Left renal cortex interstitium (tissue), 4 donors: ENCODE data around the gene SPP1. TPM values are rescaled to one million over a fixed set of nuclear protein-coding genes. Genes with fewer than 3 reads are reported as not detected.
"Not testable (repeated sequence)": the region's sequence is repeated elsewhere in the genome, so short reads cannot be mapped to it uniquely, and the experiment has no call there.

ENCODE experiments used
- DNase-seq, 4 donors: peaks; one replicate each; pipeline ENCODE4 v3.0.0-alpha.2; 2013; ENCODE audit warnings: low read depth in 4 of 4, low spot score in 2 of 4, missing footprints in 1 of 4
- polyA plus RNA-seq, 4 donors: library from polyadenylated mRNA; unstranded; fragments of 120-200 nt; gene quantifications; one replicate each; pipeline ENCODE4 v1.2.1, GENCODE V29; 2013; ENCODE audit not compliant: insufficient read length in 4 of 4

Gene SPP1
- polyA plus RNA-seq, 4 donors, result 104 to 285 (median 202) TPM

DNA sequence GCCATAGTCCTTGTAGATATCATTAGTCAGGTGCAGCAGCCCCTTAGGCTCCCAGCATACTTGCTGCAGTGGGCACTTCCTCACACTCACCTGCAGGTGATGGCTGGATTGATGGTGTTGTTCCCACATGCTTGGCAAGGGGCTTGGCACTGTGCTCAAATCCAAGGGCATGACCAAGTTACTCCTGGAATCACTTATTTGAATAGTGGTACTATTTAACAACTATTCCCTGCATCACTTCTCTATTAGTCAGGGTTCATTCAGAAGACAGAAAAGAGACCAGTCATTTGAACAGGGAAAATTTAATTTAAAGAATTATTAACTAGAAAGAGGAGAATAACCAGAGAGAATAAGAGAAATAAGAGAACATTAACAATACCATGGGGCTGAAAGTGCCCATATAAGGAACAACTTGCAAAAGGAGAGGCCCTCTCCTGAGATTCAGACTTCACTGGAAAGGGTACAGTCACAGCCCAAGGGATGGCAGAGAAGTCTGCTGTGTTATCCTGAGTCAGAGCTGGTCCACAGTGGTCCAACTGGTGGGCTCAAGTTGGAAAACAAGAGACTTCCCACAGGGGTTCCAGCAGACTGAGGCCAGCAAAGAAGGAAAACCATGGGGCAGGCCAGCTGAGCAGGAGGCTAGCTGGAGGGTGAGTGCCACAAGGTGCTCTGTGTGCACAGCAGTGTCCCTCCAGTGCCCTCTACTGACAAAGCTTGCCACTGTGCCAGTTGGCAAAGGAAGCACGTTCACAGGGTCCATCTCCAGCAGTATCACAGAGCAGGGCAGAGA is 9.8 kb downstream of the SPP1 start:
- DNase-seq, result no peak

DNA sequence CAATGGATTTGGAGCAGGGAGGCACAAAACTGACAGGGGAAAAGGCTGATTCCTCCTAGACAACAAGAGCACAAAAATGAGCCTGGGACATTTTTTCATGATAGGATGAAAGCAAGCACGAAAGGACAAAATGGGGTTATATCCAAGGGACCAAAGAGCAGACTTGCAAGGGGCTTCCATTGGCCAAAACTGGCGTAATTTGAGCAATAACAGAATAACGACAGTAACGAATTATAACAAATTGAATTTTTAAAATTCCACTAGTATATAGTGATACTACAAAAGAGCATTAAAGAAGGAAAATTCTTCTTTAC is 10.3 kb downstream of the SPP1 start:
- no peak for DNase-seq

DNA sequence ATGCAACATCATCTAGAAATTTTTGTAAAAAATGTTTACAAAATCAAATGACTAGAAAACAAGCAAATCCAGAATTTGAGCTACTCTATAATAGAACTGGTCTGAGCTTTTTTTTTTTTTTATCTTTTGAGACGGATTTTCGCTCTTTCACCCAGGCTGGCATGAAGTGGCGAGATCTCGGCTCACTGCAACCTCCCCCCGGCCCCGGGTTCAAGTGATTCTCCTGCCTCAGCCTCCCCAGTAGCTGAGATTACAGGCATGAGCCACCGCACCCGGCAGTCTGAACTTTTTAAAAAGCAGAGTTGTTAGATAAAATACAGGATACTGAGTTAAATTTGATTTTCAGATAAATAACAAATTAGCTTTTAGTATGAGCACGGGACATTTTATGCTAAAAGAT is 11.0 kb downstream of the SPP1 start:
- DNase-seq, result no peak

DNA sequence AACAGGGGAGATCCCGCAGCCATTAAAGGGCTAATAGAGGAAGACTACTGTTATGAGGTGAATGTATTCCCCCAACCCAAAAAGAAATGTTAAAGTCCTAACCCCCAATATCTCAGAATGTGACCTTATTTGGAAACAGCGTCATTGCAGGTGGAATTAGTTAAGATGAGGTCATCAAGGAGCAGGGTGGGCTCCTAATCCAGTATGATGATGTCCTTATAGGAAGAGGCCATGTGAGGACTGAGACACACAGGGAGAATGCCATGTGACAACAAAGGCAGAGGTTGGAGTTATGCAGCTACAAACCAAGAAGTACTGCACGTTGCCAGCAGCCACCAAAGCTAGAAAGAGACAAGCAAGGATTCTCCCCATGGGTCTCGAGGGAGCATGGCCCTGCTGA is 14.3 kb downstream of the SPP1 start:
- DNase-seq, result no peak

DNA sequence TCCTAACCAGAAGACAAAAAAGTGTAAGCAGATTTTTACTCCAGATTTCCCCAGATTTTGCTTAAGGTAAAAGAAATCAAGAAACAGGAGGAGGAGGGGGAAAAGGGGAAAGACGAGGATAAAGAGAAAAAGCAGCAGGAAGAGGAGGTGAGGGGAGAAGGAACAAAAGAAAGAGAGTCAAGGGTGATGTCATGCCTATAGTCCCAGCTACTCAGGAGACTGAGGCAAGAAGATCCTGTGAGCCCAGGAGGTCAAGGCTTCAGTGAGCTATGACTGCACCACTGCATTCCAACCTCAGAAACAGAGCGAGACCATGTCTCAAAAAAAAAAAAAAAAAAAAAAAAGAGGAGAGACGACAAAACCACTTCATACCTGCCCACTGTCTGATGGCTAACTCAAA is 19.9 kb downstream of the SPP1 start:
- no peak for DNase-seq

DNA sequence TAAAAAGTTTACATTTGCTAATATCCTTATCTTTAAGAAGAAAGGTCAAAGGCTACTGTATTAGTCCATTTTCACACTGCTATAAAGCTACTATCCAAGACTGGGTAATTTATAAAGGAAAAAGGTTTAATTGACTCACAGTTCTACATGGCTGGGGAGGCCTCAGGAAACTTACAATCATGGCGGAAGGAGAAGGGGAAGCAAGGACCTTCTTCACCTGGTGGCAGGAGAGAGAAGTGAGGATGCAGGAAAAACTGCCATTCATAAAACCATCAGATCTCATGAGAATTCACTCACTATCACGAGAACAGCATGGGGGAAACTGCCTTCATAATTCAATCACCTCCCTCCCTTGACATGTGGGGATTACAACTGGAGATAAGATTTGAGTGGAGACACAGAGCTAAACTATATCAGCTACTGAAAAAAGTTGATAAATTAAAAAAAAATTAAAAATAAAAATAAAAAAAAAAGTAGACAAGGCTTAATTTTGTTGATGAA is 23.7 kb downstream of the SPP1 start:
- not testable (repeated sequence) for DNase-seq

DNA sequence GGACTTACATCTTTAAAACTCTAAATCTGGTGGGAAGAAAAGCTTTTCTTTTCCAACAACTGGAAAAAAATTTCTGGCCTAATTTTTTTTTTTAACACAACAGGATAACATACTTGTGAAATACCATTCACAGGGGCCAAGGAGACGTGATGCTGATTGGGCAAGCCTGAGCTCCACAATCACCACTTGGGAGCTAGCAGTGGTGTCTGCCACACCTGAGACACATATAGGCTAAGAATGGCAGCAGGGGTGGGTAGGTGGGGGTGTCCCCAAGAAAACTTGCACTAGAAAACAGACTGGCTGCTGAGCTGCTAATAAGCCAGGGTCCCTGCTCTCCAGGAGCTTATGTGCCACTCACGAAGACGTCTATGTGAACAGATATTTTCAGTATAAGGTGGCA is 26.4 kb downstream of the SPP1 start:
- no peak for DNase-seq

DNA sequence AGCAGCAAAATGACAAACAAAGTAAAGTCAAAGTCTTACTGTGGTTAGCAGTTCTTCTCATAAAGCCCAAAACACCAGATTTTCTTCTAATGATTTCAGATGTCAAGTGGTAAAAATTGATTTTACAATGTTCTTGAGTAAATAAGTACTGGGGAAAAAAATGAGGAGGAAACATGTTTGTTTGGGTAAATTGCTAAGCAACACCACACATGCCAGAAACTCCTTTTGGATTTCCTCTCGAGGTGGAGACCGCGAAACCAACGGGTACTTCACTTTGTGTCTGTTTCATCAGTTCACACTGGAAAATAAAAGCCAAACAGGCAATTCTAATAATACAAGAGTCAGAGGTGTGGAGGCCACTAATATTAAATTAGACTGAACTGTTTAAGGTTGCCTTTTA is 27.3 kb downstream of the SPP1 start:
- no peak for DNase-seq

DNA sequence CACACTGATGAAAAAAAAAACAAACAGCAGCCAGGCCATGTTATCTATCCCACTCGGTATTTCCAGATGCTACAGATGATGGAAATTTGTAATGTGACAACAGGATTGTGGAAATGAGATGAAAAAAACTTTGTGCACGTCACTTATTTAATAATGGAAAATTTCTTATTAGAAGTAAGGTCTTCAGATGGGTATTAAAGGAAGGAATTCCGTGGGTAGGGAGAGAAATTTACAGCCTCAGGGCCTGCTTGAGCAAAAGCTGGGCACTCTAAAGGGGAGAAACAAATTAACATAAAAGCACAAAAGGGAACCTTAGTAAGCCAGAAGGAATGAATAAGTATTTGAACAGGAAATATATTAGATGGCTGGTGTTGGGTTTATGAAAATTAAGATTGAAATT is 27.7 kb downstream of the SPP1 start:
- DNase-seq, result no peak

DNA sequence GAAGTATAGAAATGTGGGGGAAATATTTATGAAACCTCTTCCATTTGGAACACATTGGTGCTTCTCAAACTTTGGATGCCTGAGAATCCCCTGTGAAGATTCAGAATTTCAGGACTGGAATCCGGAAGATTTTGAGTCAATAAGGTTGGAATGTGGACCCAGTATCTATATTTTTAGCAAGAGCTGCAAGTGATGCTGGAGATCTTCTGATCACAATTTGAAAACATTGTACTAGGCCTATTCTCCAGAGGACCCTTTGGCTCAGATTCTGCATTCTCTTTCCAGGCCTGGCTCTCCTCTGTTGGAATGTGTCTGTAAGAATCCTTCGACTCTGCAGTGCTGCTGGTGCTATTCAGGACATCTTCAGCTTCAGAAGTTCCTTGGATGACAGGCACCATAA is 29.6 kb downstream of the SPP1 start:
- DNase-seq, result no peak

DNA sequence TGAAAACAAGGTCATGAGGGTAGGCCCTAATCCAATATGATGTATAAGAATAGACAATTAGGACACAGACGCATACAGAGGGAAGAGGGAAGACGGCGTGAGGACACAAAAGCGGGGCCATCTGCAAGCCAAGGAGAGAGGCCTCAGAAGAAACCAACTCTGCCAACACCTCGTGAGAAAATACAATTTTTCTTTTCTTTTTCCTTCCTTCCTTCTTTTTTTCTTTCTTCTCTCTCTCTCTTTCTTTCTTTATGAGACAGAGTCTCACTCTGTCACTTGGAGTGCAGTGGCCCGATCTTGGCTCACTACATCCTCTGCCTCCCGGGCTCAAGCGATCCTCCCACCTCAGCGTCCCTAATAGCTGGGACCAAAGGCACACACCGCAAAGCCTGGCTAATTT is 30.4 kb downstream of the SPP1 start:
- DNase-seq, result no peak

DNA sequence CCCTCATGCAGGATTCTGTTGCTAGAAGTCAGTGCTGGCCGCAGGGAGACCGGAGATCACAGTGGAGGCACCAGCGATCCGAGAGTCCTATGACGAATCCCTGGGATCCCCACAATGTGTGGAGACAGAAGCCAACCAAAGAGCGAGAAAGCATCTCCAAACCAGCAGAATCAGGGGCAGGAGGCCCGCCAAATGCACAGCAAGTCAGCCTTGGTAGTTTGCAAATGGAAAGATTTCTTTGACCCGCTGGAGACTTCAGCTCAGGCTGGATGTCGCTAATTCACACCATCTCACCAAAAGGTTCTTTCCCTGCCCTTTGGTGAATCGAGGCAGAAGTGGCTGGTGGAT is 31.4 kb downstream of the SPP1 start:
- DNase-seq, result no peak

DNA sequence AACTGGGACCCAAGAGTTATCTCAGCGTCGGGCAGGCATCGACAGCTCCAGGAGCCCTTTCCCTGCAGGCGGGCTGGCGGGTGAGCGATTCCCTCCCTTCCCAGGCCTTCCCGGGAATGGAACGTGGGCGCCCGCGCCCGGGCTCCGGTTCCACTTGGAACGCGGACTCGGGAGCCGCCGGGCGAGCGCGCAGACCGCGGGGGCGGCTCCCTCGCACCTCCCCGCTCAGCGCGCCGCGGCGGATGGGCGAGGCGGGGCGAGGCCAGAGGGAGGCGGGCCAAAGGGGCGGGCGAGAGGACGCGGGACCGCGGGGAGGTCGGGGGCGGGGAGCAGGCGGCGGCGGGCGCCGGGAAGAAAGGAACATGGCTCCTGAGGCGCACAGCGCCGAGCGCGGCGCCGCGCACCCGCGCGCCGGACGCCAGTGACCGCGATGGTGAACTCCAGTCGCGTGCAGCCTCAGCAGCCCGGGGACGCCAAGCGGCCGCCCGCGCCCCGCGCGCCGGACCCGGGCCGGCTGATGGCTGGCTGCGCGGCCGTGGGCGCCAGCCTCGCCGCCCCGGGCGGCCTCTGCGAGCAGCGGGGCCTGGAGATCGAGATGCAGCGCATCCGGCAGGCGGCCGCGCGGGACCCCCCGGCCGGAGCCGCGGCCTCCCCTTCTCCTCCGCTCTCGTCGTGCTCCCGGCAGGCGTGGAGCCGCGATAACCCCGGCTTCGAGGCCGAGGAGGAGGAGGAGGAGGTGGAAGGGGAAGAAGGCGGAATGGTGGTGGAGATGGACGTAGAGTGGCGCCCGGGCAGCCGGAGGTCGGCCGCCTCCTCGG is 32.0 kb downstream of the SPP1 start, which contains the start of gene PKD2:
Gene PKD2, plus strand, starts transcription at position 332 of the 818 bp plus-strand sequence. Its CDS starts 99 bp downstream, at position 431.
- DNase-seq, result peak in 3 of 4 donors; percentile 48 to 72 (median 64)

DNA sequence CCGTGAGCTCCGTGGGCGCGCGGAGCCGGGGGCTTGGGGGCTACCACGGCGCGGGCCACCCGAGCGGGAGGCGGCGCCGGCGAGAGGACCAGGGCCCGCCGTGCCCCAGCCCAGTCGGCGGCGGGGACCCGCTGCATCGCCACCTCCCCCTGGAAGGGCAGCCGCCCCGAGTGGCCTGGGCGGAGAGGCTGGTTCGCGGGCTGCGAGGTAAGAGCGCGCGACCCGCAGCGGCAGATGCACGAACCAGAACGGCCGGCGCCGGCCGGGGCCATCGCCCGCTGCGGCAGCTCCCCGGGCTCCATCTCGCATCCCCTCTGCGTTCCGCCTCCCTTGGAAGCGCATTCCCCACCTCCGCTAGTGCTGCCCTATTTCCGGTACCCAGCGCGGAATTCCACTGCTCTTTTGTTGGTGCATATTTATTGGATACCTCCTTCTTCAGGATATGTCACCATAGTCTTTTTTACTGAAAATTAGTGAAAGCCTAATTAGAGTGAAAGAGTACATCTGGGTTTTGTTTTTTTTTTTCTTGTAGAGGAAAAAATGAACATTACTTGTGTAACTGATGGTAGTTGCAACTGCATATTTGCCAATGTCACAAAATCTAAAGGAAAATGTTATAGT is 32.7 kb downstream of the SPP1 start:
- DNase-seq, result peak in 2 of 4 donors; percentile 23 to 31

DNA sequence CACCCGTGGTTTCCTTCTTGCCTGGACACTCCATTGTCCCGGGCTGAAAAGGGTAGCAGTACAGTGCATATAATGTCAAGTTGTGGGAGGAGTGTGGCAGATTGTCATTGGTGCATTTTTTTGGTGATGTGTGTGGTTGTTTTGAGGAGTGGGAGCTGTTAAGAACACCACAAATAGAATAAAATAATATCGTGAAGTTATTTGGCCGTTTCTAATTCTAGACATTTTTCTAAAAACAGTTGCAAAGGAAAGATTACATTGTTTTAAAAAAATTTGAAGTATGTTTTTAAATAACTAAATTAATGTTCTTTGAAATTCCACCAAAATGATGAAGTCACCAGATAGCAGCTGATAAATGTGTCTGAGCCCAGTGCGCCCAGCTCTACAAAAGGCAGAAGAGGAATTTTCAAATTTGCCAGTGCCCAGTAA is 33.2 kb downstream of the SPP1 start:
- DNase-seq, result no peak

DNA sequence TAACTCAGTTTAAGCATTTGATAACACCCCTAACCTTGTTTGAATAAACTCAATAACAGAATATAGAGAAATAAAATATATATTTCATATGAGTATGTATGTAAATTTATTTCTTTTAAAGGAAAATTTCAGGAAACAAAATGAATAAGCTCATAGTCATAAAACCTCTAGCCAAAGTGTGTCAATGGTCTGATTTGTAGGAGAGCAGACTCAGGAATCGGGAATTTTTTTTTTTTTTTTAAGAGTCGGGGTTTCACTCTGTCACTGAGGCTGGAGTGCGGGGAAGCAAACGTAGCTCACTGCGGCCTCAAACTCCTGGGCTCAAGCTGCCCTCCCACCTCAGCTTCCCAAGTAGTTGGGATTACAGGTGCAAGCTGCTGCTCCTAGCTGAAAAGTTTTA is 34.4 kb downstream of the SPP1 start:
- no peak for DNase-seq

DNA sequence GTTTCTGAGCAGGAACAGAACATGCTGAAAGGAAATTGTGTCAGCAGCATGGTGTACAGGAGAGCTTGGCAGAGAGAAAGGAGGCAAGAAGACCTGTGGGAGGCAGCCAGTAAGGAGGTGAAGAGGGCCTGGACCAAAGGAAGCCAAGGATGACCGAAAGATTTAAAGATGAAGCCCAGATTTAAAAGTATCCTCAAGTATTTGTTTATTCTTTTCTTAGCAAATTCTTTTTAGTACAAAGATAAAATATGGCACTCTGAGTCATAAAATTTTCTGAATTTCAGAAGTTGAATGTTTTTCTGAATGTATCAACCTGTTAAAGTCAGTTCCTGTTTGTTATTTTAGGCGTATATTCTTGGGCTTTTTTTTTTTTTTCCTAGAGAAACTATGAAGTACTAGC is 35.5 kb downstream of the SPP1 start:
- DNase-seq, result no peak

DNA sequence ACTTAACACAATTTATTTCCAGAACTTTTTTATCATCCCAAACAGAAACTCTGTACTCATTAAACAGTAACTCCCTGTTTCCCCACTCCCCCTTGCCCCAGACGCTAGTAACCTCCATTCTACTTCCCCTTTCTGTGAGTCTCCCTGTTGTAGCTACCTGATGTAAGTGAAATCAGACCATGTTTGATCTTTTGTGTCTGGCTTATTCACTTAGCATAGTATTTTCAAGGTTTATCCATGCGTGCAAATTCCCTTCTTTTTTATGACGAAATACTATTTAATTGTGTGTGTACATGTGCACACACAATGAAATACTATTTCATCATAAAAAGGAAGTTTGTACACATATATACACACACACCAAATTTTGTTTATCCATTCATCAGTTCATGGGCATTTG is 37.1 kb downstream of the SPP1 start:
- DNase-seq, result no peak

DNA sequence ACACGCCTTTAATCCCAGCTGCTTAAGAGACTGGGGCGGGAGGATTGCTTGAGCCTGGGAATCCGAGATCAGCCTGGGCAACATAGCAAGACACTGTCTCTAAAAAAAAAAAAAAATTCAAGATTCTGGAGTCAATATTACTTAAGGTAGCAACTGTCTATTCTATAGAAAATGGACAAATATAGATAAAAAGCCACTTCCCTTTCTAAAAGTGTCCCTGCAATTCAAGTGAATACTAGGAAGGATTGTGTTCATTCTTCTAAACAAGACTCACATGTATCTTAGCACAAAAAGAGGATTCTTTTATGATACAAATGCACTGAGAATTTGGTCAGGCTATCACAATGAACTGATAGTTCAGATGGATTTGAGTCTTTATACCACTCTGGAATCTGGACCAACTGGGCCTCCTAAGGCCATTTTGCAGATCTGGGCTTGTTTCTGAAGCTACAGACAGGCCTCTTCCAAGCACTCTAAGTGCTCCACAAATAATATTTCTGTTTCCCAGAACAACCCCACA is 38.9 kb downstream of the SPP1 start:
- DNase-seq, result no peak

DNA sequence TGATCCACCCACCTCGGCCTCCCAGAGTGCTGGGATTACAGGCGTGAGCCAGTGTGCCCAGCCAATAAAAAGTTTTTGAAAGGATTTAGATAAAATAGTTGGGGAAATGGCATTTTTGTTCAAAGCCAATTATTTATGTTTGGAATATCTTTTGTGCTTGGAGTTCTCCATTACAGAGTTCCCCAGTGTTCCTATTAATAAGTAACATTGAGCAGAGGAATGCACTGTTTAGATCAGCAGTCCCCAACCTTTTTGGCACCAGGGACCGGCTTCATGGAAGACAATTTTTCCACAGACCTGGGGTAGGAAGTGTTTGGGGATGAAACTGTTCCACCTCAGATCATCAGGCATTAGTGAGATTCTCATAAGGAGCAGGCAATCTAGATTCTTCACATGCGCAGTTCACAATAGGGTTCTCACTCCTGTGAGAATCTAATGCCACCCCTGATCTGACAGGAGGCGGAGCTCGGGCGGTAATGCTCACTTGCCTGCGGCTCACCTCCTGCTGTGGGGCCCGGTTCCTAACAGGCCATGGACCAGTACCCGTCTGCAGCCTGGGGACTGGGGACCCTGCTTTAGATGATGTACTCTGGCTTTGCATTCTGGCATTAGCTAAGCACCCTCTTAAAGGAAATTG is 40.3 kb downstream of the SPP1 start:
- DNase-seq, result no peak
